MM.1S (cell line): ENCODE measurements around the gene CSNK1E.

Experiments used
- DNase-seq: peaks from one replicate; pipeline ENCODE4 v3.0.0-alpha.2; 2015
- H2AFZ ChIP-seq: fragments of 300-600 bp; sonication (generic); 2 replicates; pipeline ENCODE4 v1.6.0; 2016; ENCODE audit warnings: antibody characterized with exemption, low read length
- H3F3A ChIP-seq: fragments of 300-600 bp; sonication (generic); 2 replicates; pipeline ENCODE4 v1.6.1; 2016; ENCODE audit warnings: mild to moderate bottlenecking, antibody characterized with exemption, low read length, moderate library complexity, mixed read lengths; ENCODE audit not compliant: insufficient read depth
- H3K27ac ChIP-seq: fragments of 300-600 bp; sonication (generic); 2 replicates; pipeline ENCODE4 v1.5.1; 2016; ENCODE audit warnings: mild to moderate bottlenecking, low read length
- H3K27me3 ChIP-seq: fragments of 300-600 bp; sonication (generic); replicated peaks from 2 replicates; pipeline ENCODE4 v1.6.0; 2016; ENCODE audit warnings: low read length; ENCODE audit not compliant: insufficient read depth
- H3K36me3 ChIP-seq: fragments of 300-600 bp; sonication (generic); replicated peaks from 2 replicates; pipeline ENCODE4 v1.6.1; 2016; ENCODE audit warnings: mild to moderate bottlenecking, low read length, mixed read lengths; ENCODE audit not compliant: insufficient read depth
- H3K4me1 ChIP-seq: fragments of 300-600 bp; sonication (generic); 2 replicates; pipeline ENCODE4 v1.6.1; 2016; ENCODE audit warnings: low read length, mixed read lengths
- H3K4me2 ChIP-seq: fragments of 300-600 bp; sonication (generic); 2 replicates; pipeline ENCODE4 v1.6.0; 2016; ENCODE audit warnings: low read depth, low read length
- H3K4me3 ChIP-seq: fragments of 300-600 bp; sonication (generic); 2 replicates; pipeline ENCODE4 v1.5.1; 2016; ENCODE audit warnings: low read length, mixed read lengths
- H3K79me2 ChIP-seq: fragments of 300-600 bp; sonication (generic); 2 replicates; pipeline ENCODE4 v1.6.1; 2016; ENCODE audit warnings: mixed run types, low read length, mixed read lengths
- H3K9ac ChIP-seq: fragments of 300-600 bp; sonication (generic); 2 replicates; pipeline ENCODE4 v1.6.1; 2016; ENCODE audit warnings: low read length, mixed read lengths
- H3K9me2 ChIP-seq: fragments of 300-600 bp; sonication (generic); replicated peaks from 2 replicates; pipeline ENCODE4 v1.6.1; 2016; ENCODE audit warnings: mild to moderate bottlenecking, low read length, mixed read lengths; ENCODE audit not compliant: insufficient read depth
- H3K9me3 ChIP-seq: fragments of 300-600 bp; sonication (generic); replicated peaks from 2 replicates; pipeline ENCODE4 v1.6.1; 2016; ENCODE audit warnings: mild to moderate bottlenecking, low read length, mixed read lengths; ENCODE audit not compliant: insufficient read depth
- H4K20me1 ChIP-seq: fragments of 300-600 bp; sonication (generic); 2 replicates; pipeline ENCODE4 v1.6.1; 2016; ENCODE audit warnings: mild to moderate bottlenecking, low read length, moderate library complexity, mixed read lengths; ENCODE audit not compliant: insufficient read depth
- CTCF ChIP-seq: fragments of 300-600 bp; sonication (generic); IDR thresholded peaks from 2 replicates; pipeline ENCODE4 v1.5.1; 2016; ENCODE audit warnings: antibody characterized with exemption, low read length, mixed read lengths
- EZH2 ChIP-seq: fragments of 300-600 bp; sonication (generic); optimal IDR thresholded peaks from 2 replicates; pipeline ENCODE3; 2017; ENCODE audit warnings: low read depth, mild to moderate bottlenecking, antibody characterized with exemption, low read length, mixed read lengths
- EZH2phosphoT487 ChIP-seq: fragments of 300-600 bp; sonication (generic); IDR thresholded peaks from 2 replicates; pipeline ENCODE4 v1.6.1; 2018; ENCODE audit warnings: antibody characterized with exemption, low read length

Gene CSNK1E

GRCh38 chr22:38347944-38348750 is 30.9 kb upstream of the CSNK1E start:
- Histone ChIP-seq H2AFZ (no peak overlapping the region), H3K27ac (no peak overlapping the region)

GRCh38 chr22:38347181-38347943 is 30.1 kb upstream of the CSNK1E start:
- no peak for DNase-seq
- H3K4me2 ChIP-seq, result no peak overlapping the region
- H3K9me2 ChIP-seq, result no peaks in the 10 kb centered on the region
- H3K27ac ChIP-seq, result no peak overlapping the region
- H4K20me1 ChIP-seq, result no peaks in the 10 kb centered on the region
- H3K79me2 ChIP-seq, result no peaks in the 10 kb centered on the region
- no peaks in the 10 kb centered on the region for H3K27me3 ChIP-seq
- no peaks in the 10 kb centered on the region for H3K4me1 ChIP-seq
- H3K36me3 ChIP-seq, result no peaks in the 10 kb centered on the region
- TF ChIP-seq EZH2 (no peak), CTCF (no peak), EZH2phosphoT487 (no peak)
- H3F3A ChIP-seq, result peaks cover 28% of the 10 kb centered on the region
- H3K4me3 ChIP-seq, result no peak overlapping the region
- no peak overlapping the region for H3K9ac ChIP-seq
- H2AFZ ChIP-seq, result no peak overlapping the region
- H3K9me3 ChIP-seq, result no peaks in the 10 kb centered on the region

More at GRCh38 chr22:38347944-38348750, 30.9 kb upstream of the CSNK1E start:
- H3K4me3 ChIP-seq, result no peak overlapping the region
- TF ChIP-seq EZH2phosphoT487 (no peak), CTCF (no peak), EZH2 (no peak)
- no peaks in the 10 kb centered on the region for H3K36me3 ChIP-seq
- no peaks in the 10 kb centered on the region for H3K9me3 ChIP-seq
- no peaks in the 10 kb centered on the region for H3K4me1 ChIP-seq
- no peaks in the 10 kb centered on the region for H4K20me1 ChIP-seq
- H3K79me2 ChIP-seq, result no peaks in the 10 kb centered on the region
- H3K4me2 ChIP-seq, result no peak overlapping the region
- H3K27me3 ChIP-seq, result no peaks in the 10 kb centered on the region
- H3K9ac ChIP-seq, result no peak overlapping the region
- peaks cover 28% of the 10 kb centered on the region for H3F3A ChIP-seq
- no peaks in the 10 kb centered on the region for H3K9me2 ChIP-seq
- no peak for DNase-seq

DNA sequence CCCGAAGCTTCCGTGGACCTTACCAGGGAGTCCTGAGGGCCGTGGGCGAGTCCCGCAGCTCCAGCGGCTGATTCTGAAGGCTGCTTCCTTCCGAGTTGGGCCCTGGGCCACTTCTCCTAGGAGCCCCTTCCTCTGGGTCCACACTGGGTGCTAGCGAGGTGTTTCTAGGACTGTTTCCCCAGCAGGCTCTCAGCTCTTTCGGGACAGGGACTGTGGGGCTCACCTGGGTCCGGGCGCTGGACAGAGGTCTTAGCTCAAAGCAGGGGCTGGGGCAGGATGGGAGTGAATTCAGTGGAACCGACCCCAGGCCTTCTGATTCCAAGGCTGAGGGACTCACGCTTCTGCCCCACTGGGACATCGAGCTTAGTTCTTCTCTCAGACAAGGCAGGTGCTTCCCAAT is 29.3 kb upstream of the CSNK1E start:
- Histone ChIP-seq H3K9me3 (no peaks in the 10 kb centered on the region), H3K79me2 (no peaks in the 10 kb centered on the region), H4K20me1 (no peaks in the 10 kb centered on the region), H3F3A (peaks cover 25% of the 10 kb centered on the region), H3K9me2 (no peaks in the 10 kb centered on the region), H3K27me3 (no peaks in the 10 kb centered on the region), H2AFZ (no peak overlapping the region), H3K9ac (no peak overlapping the region), H3K36me3 (no peaks in the 10 kb centered on the region), H3K4me2 (no peak overlapping the region), H3K4me3 (no peak overlapping the region), H3K4me1 (no peaks in the 10 kb centered on the region), H3K27ac (no peak overlapping the region)
- TF ChIP-seq EZH2phosphoT487 (no peak), EZH2 (no peak), CTCF (no peak)
- DNase-seq, result no peak
